GM23338 (cell line): ENCODE data around the gene STARD8. TPM values are rescaled to one million over a fixed set of nuclear protein-coding genes. Genes with fewer than 3 reads are reported as not detected.

Experiments used
- ATAC-seq: fragments of 200-7000 bp; cut with Tn5 transposase; 3 replicates; pipeline ENCODE4 v1.9.1; 2020
- DNase-seq: peaks from one replicate; pipeline ENCODE4 v3.0.0-alpha.2; 2015; ENCODE audit warnings: low spot score
- H2AFZ ChIP-seq: fragments of 200-600 bp; sonication (generic); 2 replicates; pipeline ENCODE4 v1.8.0; 2016; ENCODE audit warnings: antibody characterized with exemption, mild to moderate bottlenecking, moderate library complexity
- H3F3A ChIP-seq: fragments of 200-600 bp; sonication (generic); replicated peaks from 2 replicates; pipeline ENCODE4 v1.8.0; 2017; ENCODE audit warnings: antibody characterized with exemption, mixed run types, low read depth
- H3K27ac ChIP-seq: fragments of 200-600 bp; sonication (generic); 2 replicates; pipeline ENCODE4 v1.6.1; 2016; ENCODE audit warnings: low read depth
- H3K27me3 ChIP-seq: fragments of 200-600 bp; sonication (generic); 2 replicates; pipeline ENCODE4 v1.8.0; 2016; ENCODE audit warnings: mild to moderate bottlenecking, mixed run types, moderate library complexity; ENCODE audit not compliant: insufficient read depth
- H3K36me3 ChIP-seq: fragments of 200-600 bp; sonication (generic); 2 replicates; pipeline ENCODE4 v1.8.0; 2016; ENCODE audit warnings: mild to moderate bottlenecking; ENCODE audit not compliant: insufficient read depth
- H3K4me1 ChIP-seq: fragments of 200-600 bp; sonication (generic); 2 replicates; pipeline ENCODE4 v1.8.0; 2016; ENCODE audit warnings: mild to moderate bottlenecking, moderate library complexity; ENCODE audit not compliant: insufficient read depth
- H3K4me2 ChIP-seq: fragments of 200-600 bp; sonication (generic); 2 replicates; pipeline ENCODE4 v1.7.1; 2017; ENCODE audit warnings: mixed run types
- H3K4me3 ChIP-seq: fragments of 200-600 bp; sonication (generic); 2 replicates; pipeline ENCODE4 v1.6.1; 2016; ENCODE audit warnings: mixed run types
- H3K79me2 ChIP-seq: fragments of 200-600 bp; sonication (generic); replicated peaks from 2 replicates; pipeline ENCODE4 v1.8.0; 2017; ENCODE audit warnings: mild to moderate bottlenecking; ENCODE audit not compliant: insufficient read depth
- H3K9me2 ChIP-seq: fragments of 200-600 bp; sonication (generic); 2 replicates; pipeline ENCODE4 v1.8.0; 2017; ENCODE audit not compliant: insufficient read depth
- H4K20me1 ChIP-seq: fragments of 200-600 bp; sonication (generic); replicated peaks from 2 replicates; pipeline ENCODE4 v1.8.0; 2017; ENCODE audit warnings: mild to moderate bottlenecking; ENCODE audit not compliant: insufficient read depth
- H3K27ac Mint-ChIP-seq: 2 replicates; pipeline ENCODE4 v1.8.0; 2020; ENCODE audit warnings: inconsistent platforms, mild to moderate bottlenecking, moderate library complexity, mixed read lengths
- H3K27me3 Mint-ChIP-seq: 3 replicates; pipeline ENCODE4 v1.8.0; 2022; ENCODE audit warnings: low read depth, mild to moderate bottlenecking, moderate library complexity, mixed read lengths, inconsistent platforms; ENCODE audit not compliant: insufficient read depth, poor library complexity
- H3K36me3 Mint-ChIP-seq: 3 replicates; pipeline ENCODE4 v1.8.0; 2021; ENCODE audit warnings: low read depth, mild to moderate bottlenecking, inconsistent platforms, moderate library complexity, mixed read lengths
- H3K4me1 Mint-ChIP-seq: 3 replicates; pipeline ENCODE4 v1.8.0; 2020; ENCODE audit warnings: mild to moderate bottlenecking, inconsistent platforms, mixed read lengths
- H3K4me3 Mint-ChIP-seq: 3 replicates; pipeline ENCODE4 v1.8.0; 2021; ENCODE audit warnings: moderate library complexity, mild to moderate bottlenecking, inconsistent platforms, mixed read lengths
- H3K9me3 Mint-ChIP-seq: 3 replicates; pipeline ENCODE4 v1.8.0; 2020; ENCODE audit warnings: moderate library complexity, mild to moderate bottlenecking, inconsistent platforms, mixed read lengths
- CREB1 ChIP-seq: fragments of 250-450 bp; sonication (Bioruptor Pico); IDR thresholded peaks from 2 replicates; pipeline ENCODE4 v1.5.0; 2020; ENCODE audit warnings: low read depth, mild to moderate bottlenecking, moderate library complexity
- CTCF ChIP-seq, 2 experiments: fragments of 200-600 bp in 1 of 2; sonication (generic) in 1 of 2; conservative IDR thresholded peaks; 2 replicates each; pipeline versions ENCODE4 v1.5.1 to v1.6.1; 2016 to 2017; ENCODE audit warnings: antibody characterized with exemption in 2 of 2, low read depth in 2 of 2, mild to moderate bottlenecking in 2 of 2, moderate library complexity in 1 of 2
- ETS1 ChIP-seq: IDR thresholded peaks from 2 replicates; pipeline ENCODE4 v1.6.1; 2016; ENCODE audit warnings: antibody characterized with exemption
- EZH2 ChIP-seq: fragments of 200-600 bp; sonication (generic); IDR thresholded peaks from one replicate; pipeline ENCODE4 v1.8.0; 2017; ENCODE audit warnings: antibody characterized with exemption, mild to moderate bottlenecking, low read depth; ENCODE audit not compliant: unreplicated experiment
- EZH2phosphoT487 ChIP-seq: fragments of 200-600 bp; sonication (generic); IDR thresholded peaks from one replicate; pipeline ENCODE4 v1.8.1; 2018; ENCODE audit warnings: antibody characterized with exemption; ENCODE audit not compliant: unreplicated experiment
- JUNB ChIP-seq: IDR thresholded peaks from one replicate; pipeline ENCODE4 v1.6.1; 2016; ENCODE audit warnings: antibody characterized with exemption; ENCODE audit not compliant: unreplicated experiment
- NANOG ChIP-seq: IDR thresholded peaks from 2 replicates; pipeline ENCODE4 v1.6.1; 2016; ENCODE audit warnings: antibody characterized with exemption, borderline replicate concordance
- POLR2AphosphoS5 ChIP-seq: IDR thresholded peaks from 2 replicates; pipeline ENCODE4 v1.6.1; 2016; ENCODE audit warnings: antibody characterized with exemption, low read depth
- REST ChIP-seq: IDR thresholded peaks from one replicate; pipeline ENCODE4 v1.6.1; 2018; ENCODE audit warnings: antibody characterized with exemption; ENCODE audit not compliant: unreplicated experiment
- STAT1 ChIP-seq: IDR thresholded peaks from one replicate; pipeline ENCODE4 v1.6.1; 2016; ENCODE audit warnings: antibody characterized with exemption; ENCODE audit not compliant: unreplicated experiment
- ZNF114 ChIP-seq: fragments of 250-450 bp; sonication (Bioruptor Pico); IDR thresholded peaks from 2 replicates; pipeline ENCODE4 v1.5.0; 2020; ENCODE audit warnings: mild to moderate bottlenecking, moderate library complexity
- ZNF331 ChIP-seq: fragments of 250-450 bp; sonication (Bioruptor Pico); IDR thresholded peaks from 2 replicates; pipeline ENCODE4 v1.5.0; 2020; ENCODE audit warnings: low read depth, mild to moderate bottlenecking, moderate library complexity
- ZNF462 ChIP-seq: fragments of 250-450 bp; sonication (Bioruptor Pico); IDR thresholded peaks from 2 replicates; pipeline ENCODE4 v1.5.0; 2020; ENCODE audit warnings: mild to moderate bottlenecking, moderate library complexity
- polyA plus RNA-seq: library from polyadenylated mRNA; unstranded; fragments of >200 nt; fragmentation: Nextera tagmentation; extraction: Ambion mirVana; gene quantifications from 2 replicates; pipeline ENCODE4 v1.2.1, GENCODE V29; 2016
- total RNA-seq: library from RNA; depleted of rRNA; stranded (reverse); fragments of >200 nt; shearing (Covaris generic); gene quantifications from 2 replicates; pipeline ENCODE4 v1.2.3, GENCODE V29; 2014

Gene STARD8
- total and polyA plus RNA-seq, 2 experiments from 2014 or later, result 0.74 to 5.6 TPM

- no peaks in the 10 kb centered on the region for H3K27me3 ChIP-seq
- no peaks in the 10 kb centered on the region for H3F3A ChIP-seq
- H4K20me1 ChIP-seq, result no peaks in the 10 kb centered on the region
- no peaks in the 10 kb centered on the region for H3K4me1 ChIP-seq
- H2AFZ ChIP-seq, result no peak overlapping the region
- no peak overlapping the region for H3K4me3 ChIP-seq
- H3K79me2 ChIP-seq, result no peaks in the 10 kb centered on the region
- H3K4me1 Mint-ChIP-seq, result no peaks in the 10 kb centered on the region
- H3K36me3 ChIP-seq, result no peaks in the 10 kb centered on the region
- H3K9me3 Mint-ChIP-seq, result no peaks in the 10 kb centered on the region
- H3K4me2 ChIP-seq, result no peak overlapping the region
- TF ChIP-seq ETS1, result no peak
- no peak for TF ChIP-seq CREB1 (CRISPR knock-in tag)
- no peak for TF ChIP-seq ZNF462
- no peak for TF ChIP-seq POLR2AphosphoS5
- no peak for TF ChIP-seq EZH2phosphoT487
- no peak for TF ChIP-seq CTCF (conservative IDR thresholded peaks at IDR 0.05; ENCODE audit: low read depth in 2 of 2)
- TF ChIP-seq EZH2, result no peak
- TF ChIP-seq REST, result no peak
- no peak for TF ChIP-seq STAT1
- TF ChIP-seq ZNF114 (CRISPR knock-in tag), result no peak
- TF ChIP-seq JUNB, result no peak
- no peak for TF ChIP-seq ZNF331 (CRISPR knock-in tag)
- TF ChIP-seq NANOG, result no peak
- H3K9me2 ChIP-seq, result no peaks in the 10 kb centered on the region
- no peak for DNase-seq
- H3K36me3 Mint-ChIP-seq, result no peaks in the 10 kb centered on the region
- H3K27me3 Mint-ChIP-seq, result no peaks in the 10 kb centered on the region
- ATAC-seq, result no peak
- H3K27ac ChIP-seq, result no peak overlapping the region
- H3K4me3 Mint-ChIP-seq, result no peak overlapping the region
- H3K27ac Mint-ChIP-seq, result no peak overlapping the region
Measured at GRCh38 chrX:68627986-68628385, 19.5 kb upstream of the STARD8 start.
